Neural cell (in vitro differentiated cells): Measurements from ENCODE around the gene ZNF121. TPM values are rescaled to one million over a fixed set of nuclear protein-coding genes. Genes with fewer than 3 reads are reported as not detected.

Experiments used
- H2AFZ ChIP-seq: fragments of 200-600, 300-800 bp; sonication (generic), shearing (Covaris generic); 2 replicates; pipeline ENCODE4 v1.6.0; 2014; ENCODE audit warnings: low read depth, mild to moderate bottlenecking, antibody characterized with exemption, low read length, moderate library complexity
- H3F3A ChIP-seq: fragments of 200-600 bp; shearing (Covaris generic); 2 replicates; pipeline ENCODE4 v1.6.1; 2016; ENCODE audit warnings: mild to moderate bottlenecking, moderate library complexity, mixed read lengths, antibody characterized with exemption, low read length; ENCODE audit not compliant: insufficient read depth, poor library complexity, severe bottlenecking
- H3K27ac ChIP-seq: fragments of 200-600, 300-800 bp; sonication (generic), shearing (Covaris generic); 2 replicates; pipeline ENCODE4 v1.5.1; 2014; ENCODE audit warnings: mild to moderate bottlenecking, low read length, moderate library complexity
- H3K27me3 ChIP-seq: fragments of 300-800, 200-600 bp; sonication (generic), shearing (Covaris generic); 2 replicates; pipeline ENCODE4 v1.6.0; 2014; ENCODE audit warnings: mild to moderate bottlenecking, low read depth, low read length, moderate library complexity; ENCODE audit not compliant: insufficient read depth
- H3K36me3 ChIP-seq: fragments of 300-800, 200-600 bp; sonication (generic), shearing (Covaris generic); 2 replicates; pipeline ENCODE4 v1.5.1; 2014; ENCODE audit warnings: mild to moderate bottlenecking, antibody characterized with exemption, low read length, moderate library complexity; ENCODE audit not compliant: insufficient read depth
- H3K4me2 ChIP-seq: fragments of 300-800, 200-600 bp; sonication (generic), shearing (Covaris generic); 2 replicates; pipeline ENCODE4 v1.6.0; 2014; ENCODE audit warnings: mild to moderate bottlenecking, low read length
- H3K4me3 ChIP-seq: fragments of 300-800, 200-600 bp; sonication (generic), shearing (Covaris generic); 2 replicates; pipeline ENCODE4 v1.5.1; 2014; ENCODE audit warnings: mild to moderate bottlenecking, low read length, moderate library complexity
- H3K79me2 ChIP-seq: fragments of 200-600 bp; shearing (Covaris generic); replicated peaks from 2 replicates; pipeline ENCODE4 v1.6.0; 2014; ENCODE audit warnings: mild to moderate bottlenecking, low read length, moderate library complexity; ENCODE audit not compliant: insufficient read depth
- H3K9ac ChIP-seq: fragments of 300-800, 200-600 bp; sonication (generic), shearing (Covaris generic); 2 replicates; pipeline ENCODE4 v1.6.1; 2016; ENCODE audit warnings: mild to moderate bottlenecking, low read length, mixed read lengths
- H3K9me2 ChIP-seq: fragments of 200-600 bp; shearing (Covaris generic); 2 replicates; pipeline ENCODE4 v1.6.1; 2016; ENCODE audit warnings: mild to moderate bottlenecking, low read length, mixed read lengths; ENCODE audit not compliant: insufficient read depth
- H3K9me3 ChIP-seq: fragments of 200-600, 300-800 bp; sonication (generic), shearing (Covaris generic); 2 replicates; pipeline ENCODE4 v1.6.1; 2016; ENCODE audit warnings: mild to moderate bottlenecking, mixed run types, low read length, moderate library complexity, mixed read lengths
- H4K20me1 ChIP-seq: fragments of 200-600 bp; shearing (Covaris generic); 2 replicates; pipeline ENCODE4 v1.6.1; 2016; ENCODE audit warnings: mild to moderate bottlenecking, mixed run types; ENCODE audit not compliant: insufficient read depth
- CTCF ChIP-seq: fragments of 450-650 bp; IDR thresholded peaks from 2 replicates; pipeline ENCODE4 v1.5.1; 2014; ENCODE audit warnings: antibody characterized with exemption, mild to moderate bottlenecking, moderate library complexity; ENCODE audit not compliant: poor library complexity, severe bottlenecking
- EP300 ChIP-seq: fragments of 450-650 bp; conservative IDR thresholded peaks from 2 replicates; pipeline ENCODE4 v1.6.1; 2014; ENCODE audit warnings: antibody characterized with exemption, mild to moderate bottlenecking, moderate library complexity; ENCODE audit not compliant: poor library complexity, severe bottlenecking
- EZH2 ChIP-seq: fragments of 200-600, 300-800 bp; shearing (Covaris generic), sonication (generic); IDR thresholded peaks from 2 replicates; pipeline ENCODE4 v1.6.1; 2014; ENCODE audit warnings: antibody characterized with exemption, low read length, borderline replicate concordance, mild to moderate bottlenecking; ENCODE audit not compliant: insufficient read depth, poor library complexity, severe bottlenecking
- MXI1 ChIP-seq: fragments of 450-650 bp; conservative IDR thresholded peaks from 2 replicates; pipeline ENCODE4 v1.6.1; 2014; ENCODE audit warnings: antibody characterized with exemption, mild to moderate bottlenecking; ENCODE audit not compliant: poor library complexity, severe bottlenecking
- POLR2AphosphoS5 ChIP-seq: IDR thresholded peaks from 2 replicates; pipeline ENCODE4 v1.6.1; 2012
- RAD21 ChIP-seq: fragments of 450-650 bp; conservative IDR thresholded peaks from 2 replicates; pipeline ENCODE4 v1.6.1; 2014; ENCODE audit warnings: antibody characterized with exemption, mild to moderate bottlenecking, moderate library complexity
- REST ChIP-seq: IDR thresholded peaks from 2 replicates; pipeline ENCODE4 v1.6.1; 2012; ENCODE audit warnings: borderline replicate concordance
- SMC3 ChIP-seq: fragments of 450-650 bp; conservative IDR thresholded peaks from 2 replicates; pipeline ENCODE4 v1.6.1; 2014; ENCODE audit warnings: antibody characterized with exemption, mild to moderate bottlenecking, moderate library complexity; ENCODE audit not compliant: poor library complexity
- TAF1 ChIP-seq: IDR thresholded peaks from 2 replicates; pipeline ENCODE4 v1.6.1; 2012; ENCODE audit warnings: low read depth
- polyA plus RNA-seq: library from polyadenylated mRNA; depleted of rRNA; stranded (reverse); fragments of >200 nt; gene quantifications from 2 replicates; pipeline ENCODE4 v1.2.3, GENCODE V29; 2014

ZNF121 gene
- polyA plus RNA-seq, 1 donor from 2014 or later: 29.5 TPM

GRCh38 chr19:9622531-9622930, 38.2 kb upstream of the ZNF121 start:
- Histone ChIP-seq H3K27me3 (no peaks in the 10 kb centered on the region), H4K20me1 (no peaks in the 10 kb centered on the region), H3F3A (peaks cover 2% of the 10 kb centered on the region), H3K9me3 (no peaks in the 10 kb centered on the region), H3K9me2 (no peaks in the 10 kb centered on the region), H3K79me2 (peaks cover 30% of the 10 kb centered on the region), H3K27ac (no peak overlapping the region), H3K4me2 (peak overlapping the region; percentile 95), H3K36me3 (no peaks in the 10 kb centered on the region), H3K9ac (no peak overlapping the region), H2AFZ (no peak overlapping the region), H3K4me3 (peak overlapping the region; percentile 87)
- TF ChIP-seq RAD21 (no peak), MXI1 (no peak), EP300 (no peak)

- Histone ChIP-seq H3K9me3 (no peaks in the 10 kb centered on the region), H4K20me1 (no peaks in the 10 kb centered on the region), H3K4me3 (peak within 1 kb of the TSS; percentile 87), H3K79me2 (peaks cover 30% of the 10 kb centered on the region), H3K27me3 (no peaks in the 10 kb centered on the region), H3K9me2 (no peaks in the 10 kb centered on the region), H3K36me3 (no peaks in the 10 kb centered on the region), H3K9ac (peak within 1 kb of the TSS; percentile 98), H2AFZ (peak within 1 kb of the TSS; percentile 96), H3K27ac (peak within 1 kb of the TSS; percentile 99), H3K4me2 (peak within 1 kb of the TSS; percentile 95), H3F3A (peaks cover 2% of the 10 kb centered on the region)
- TF ChIP-seq CTCF: peak; percentile 11
- peak; percentile 63 for TF ChIP-seq EP300
- TF ChIP-seq REST: peak; percentile 64
- TF ChIP-seq RAD21: no peak
- TF ChIP-seq TAF1: peak; percentile 65
- peak; percentile 84 for TF ChIP-seq MXI1
- TF ChIP-seq SMC3: peak; percentile 49
- TF ChIP-seq POLR2AphosphoS5: peak; percentile 91
- no peak for TF ChIP-seq EZH2
These were observed 37.1 kb upstream of the ZNF121 start, which contains the start of gene ZNF561 for GRCh38 chr19:9621156-9622037. Gene ZNF561, minus strand, starts transcription at chr19:9621232. Its CDS starts 1,776 bp downstream, at chr19:9619456.
